NCI-H69 (cell line): ENCODE results near the gene MAPK7.

Experiments used
- DNase-seq: peaks from one replicate; lab custom pipeline; 2025; lab: John Stamatoyannopoulos, UW

Gene MAPK7

DNA sequence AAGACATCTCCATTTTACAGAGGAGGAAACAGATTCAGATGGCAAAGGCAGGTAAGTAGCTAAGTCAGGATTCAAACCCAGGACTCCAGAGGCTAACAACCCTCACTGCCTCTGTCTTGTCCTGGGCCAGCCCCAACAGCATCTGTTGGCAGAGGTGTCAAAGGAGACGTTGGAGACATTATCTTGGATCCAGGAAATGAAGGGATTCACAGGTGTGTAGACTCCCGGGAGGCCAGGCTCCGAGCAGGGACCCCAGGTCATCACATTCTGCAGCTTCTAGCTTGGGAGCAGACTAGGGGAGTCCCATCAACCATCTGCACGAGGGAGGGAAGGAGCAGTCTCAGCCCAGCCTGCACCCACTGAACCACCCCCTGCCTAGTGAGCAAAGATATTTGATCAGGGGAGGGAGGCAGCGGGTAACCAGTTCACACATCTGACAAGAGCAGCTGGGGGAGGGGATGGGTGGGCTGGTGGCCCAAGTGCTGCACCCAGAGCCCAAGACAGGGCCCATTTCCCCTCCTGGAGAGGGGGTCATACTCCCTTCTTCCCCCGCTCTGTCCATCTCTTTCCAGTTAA, 14.8 kb upstream of the MAPK7 start:
- DNase-seq = peak; percentile 49

GRCh38 chr17:19364699-19365498, 13.4 kb upstream of the MAPK7 start:
- DNase-seq = peak; percentile 90

DNA sequence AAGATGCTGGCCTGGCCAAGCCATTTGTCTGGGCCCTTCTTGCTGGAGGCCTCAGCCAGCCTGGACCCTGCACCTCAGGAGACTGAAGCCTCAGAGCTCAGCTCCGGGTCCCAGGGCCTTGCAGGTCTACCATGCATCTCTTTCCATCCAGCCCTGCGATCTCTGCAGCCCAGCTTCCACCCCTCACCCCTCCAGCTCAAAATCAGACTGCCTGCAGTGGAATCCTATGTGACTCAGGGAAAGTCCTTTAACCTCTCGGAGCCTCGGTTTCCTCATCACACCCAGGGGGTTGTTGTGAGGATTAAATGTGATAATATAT, 12.8 kb upstream of the MAPK7 start:
- peak; percentile 43 for DNase-seq

DNA sequence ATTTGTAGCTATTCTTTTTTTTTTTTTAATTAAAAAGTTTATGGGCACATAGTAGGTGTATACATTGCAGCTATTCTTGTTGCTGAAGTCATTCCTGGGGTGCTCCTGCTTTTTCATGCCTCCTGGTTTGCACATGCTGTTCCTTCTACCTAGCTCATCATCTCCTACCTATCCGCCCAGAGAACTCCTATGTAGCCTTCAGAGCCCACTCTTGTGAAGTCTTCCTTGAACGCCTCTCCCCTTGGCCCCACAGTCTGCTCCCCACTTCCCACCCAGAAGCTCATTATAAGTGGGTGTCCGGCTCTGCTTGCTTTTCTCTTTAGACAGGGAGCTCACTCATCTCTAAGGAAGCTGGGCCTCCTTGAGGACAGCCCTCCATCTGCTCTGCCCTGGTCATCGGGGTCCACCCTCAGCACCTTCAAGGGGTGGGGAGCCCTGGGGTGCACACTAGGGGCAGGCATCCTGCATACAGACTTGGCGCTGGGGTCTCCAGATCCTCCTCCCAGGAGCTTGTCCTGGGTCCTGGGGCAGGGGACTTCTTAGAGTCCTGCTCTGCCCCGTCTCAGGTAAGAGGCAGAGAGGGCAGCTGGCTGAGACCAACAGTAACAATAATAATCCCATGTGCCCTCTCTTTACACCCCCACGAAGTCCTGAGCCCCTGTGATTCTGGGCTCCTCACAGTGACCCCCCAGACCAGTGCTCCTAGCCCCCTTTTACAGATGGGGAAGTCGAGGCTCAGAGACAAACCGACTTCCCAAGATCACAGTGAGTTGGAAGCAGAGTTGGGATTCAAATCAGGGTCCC, 12.3 kb upstream of the MAPK7 start:
- DNase-seq = no peak

GRCh38 chr17:19366637-19366972, 11.7 kb upstream of the MAPK7 start:
- no peak for DNase-seq

DNA sequence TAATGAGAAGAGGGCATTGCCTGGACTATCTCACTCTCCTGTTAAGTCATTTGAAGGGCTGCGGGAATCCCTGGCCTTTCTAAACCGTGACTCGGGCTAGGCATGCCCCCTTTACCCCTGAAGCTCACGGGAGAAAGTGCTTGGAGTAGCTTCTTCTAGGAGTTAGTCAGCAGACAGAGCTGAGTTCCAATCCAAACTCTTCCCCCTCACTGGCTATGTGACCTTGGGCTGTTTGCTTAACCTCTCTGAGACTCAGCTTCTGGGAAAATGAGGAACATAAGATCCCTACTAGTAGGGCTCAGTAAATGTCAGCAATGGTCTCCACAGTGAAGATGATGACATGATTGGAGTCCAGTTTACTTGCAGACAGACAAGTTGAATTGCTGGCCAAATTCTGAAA, 10.1 kb upstream of the MAPK7 start:
- no peak for DNase-seq

DNA sequence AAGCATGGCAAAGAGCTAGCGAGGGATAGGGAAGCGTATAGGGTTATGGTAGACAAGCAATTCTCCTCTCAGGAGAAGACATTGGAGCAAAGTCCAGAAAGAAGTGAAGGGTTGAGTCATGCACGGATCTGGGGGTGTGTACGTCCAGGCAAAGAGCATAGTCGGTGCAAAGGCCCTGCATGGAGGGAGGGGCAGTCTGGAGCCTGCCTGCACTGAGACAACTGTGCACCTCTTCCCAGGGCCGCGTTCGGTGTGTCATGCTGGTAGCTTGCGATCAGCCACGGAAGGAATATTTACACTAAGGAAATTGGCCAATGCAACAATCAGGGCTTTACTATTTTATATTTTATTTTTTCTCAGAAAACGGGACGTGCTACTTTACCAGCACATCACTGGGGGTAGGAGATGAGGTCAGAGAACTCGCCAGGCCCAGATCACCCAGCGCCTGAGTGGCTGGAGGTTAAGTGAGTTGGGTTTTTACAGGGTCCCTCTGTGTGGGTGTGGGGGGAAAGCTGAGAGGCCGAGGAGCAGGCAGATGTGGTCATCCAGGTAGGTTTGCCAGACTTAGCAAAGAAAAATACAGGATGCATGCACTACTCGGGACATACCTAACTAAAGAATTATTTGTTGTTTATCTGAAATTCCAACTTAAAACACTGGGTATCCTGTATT, 9.1 kb upstream of the MAPK7 start:
- DNase-seq = no peak

- DNase-seq = no peak
These were observed 8.3 kb upstream of the MAPK7 start for GRCh38 chr17:19369846-19370492.

DNA sequence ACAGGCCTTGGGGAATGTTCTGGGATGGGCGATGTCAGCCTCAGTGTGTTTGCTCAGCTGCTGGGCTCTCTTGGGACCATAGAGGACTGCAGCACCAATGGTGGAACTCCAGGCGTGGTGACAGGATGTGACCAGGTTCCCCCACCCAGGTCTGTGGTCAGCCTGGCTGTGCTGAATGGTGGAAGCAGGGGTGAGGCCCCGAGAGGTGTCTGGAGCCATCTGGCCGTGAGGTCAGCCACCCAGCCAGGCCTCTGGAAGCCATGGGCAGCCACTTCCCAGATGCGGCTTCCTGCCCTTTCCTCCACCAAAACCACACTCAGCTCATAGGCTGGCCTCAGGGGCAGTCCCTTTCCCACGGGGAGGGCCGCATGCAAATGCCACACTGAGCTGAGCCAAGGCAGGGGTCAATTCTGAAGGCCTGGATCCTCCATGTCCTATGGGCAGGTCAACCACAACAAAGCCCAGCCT, 7.8 kb upstream of the MAPK7 start:
- DNase-seq = peak; percentile 26

DNA sequence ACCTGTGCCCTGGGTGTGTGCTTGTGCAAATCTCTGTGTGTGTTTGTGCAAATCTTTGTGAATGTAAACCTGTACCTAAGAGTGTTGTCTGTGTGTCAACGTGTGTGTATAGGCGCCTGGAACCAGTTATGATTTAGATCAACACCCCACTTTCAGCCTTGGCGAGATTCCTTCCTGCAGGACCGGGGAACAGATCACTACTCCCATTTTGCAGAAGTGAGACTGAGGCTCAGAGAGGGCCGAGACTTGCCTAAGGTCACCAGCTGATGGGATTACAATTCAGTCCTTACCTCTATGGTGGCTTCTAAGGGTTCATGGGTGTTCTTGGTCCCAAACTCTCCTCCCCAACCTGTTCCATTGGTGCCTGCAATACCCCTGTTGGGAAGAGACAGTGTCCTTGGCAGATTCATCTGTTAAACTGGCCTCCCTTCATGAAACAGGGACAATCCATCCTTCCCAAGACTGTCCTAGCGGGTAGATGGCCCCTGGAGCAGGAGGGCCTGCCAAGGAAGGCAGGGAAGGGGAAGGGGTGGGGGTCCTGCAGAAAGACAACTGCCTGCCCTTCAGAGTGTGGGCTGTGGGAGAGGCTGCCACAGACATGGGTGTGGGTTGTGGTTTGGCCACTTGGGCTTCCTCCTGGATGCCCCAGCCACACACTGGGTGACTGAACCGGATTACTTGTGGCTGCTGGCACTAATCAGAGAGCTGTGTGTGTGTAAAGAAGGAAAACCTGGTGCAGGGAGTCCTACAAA, 6.9 kb upstream of the MAPK7 start:
- DNase-seq = no peak

DNA sequence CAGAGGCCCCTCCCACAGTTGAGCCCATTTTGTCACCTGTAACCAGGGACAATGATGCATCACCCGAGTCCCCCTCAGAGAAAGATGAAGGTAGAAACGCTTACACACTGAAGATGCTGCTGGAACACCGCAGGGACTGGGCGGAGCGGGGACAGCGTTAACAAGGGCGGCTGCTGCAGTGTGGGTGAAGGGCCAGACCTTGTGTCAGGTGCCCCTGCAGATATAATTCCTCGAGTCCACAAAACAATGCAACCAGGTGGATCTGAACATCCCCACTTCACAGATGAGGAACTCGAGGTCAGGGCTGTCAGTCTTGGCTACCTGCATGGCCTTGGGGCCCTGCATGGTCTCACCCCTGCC, 6.3 kb upstream of the MAPK7 start:
- DNase-seq = no peak

GRCh38 chr17:19372439-19372838, 5.9 kb upstream of the MAPK7 start:
- no peak for DNase-seq

DNA sequence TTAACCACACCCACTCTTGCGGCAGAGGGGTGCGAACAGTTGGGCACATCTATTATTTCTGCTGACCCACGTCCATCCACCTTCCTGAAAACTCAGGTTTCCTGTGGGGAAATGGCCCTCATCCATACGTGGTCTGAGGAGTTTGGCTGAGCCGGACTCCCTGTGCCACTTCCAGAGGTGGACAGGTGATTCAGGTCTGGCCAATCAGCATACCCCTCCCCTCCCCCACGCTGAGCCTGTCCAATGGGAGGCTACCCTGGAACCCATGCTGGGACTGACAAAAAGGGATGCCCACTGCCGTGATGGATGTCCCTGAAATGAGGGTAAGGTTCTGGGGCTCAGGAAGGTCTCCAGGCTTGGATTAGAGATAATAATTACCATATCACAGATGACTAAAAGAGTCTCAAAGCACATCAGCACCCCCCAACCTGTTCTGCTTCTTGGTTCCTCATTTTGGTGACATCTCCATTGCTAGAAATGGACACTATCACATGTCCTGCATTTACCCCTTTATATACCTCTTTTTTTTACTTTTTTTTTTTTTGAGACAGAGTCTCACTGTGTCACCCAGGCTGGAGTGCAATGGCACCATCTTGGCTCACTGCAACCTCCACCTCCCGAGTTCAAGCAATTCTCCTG, 5.3 kb upstream of the MAPK7 start:
- DNase-seq = no peak

DNA sequence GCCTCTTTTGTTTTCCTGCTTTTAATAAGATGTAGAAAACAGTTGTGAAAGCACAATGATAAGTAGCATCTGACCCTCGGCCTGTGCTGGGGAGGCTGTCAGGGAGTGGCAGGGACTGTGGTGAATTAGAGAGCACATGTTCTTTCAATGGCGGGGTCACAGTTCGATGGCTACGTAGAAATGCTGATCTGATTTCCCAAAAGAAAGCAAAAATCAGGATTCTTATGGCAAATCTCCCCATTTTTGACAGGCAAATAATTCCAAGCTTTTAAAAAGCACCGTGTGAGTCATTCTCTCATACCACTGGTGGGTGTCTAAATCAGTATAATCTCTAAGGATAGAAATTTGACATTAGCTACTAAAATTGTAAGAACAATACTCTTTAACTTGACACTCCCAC, 4.2 kb upstream of the MAPK7 start:
- no peak for DNase-seq

DNA sequence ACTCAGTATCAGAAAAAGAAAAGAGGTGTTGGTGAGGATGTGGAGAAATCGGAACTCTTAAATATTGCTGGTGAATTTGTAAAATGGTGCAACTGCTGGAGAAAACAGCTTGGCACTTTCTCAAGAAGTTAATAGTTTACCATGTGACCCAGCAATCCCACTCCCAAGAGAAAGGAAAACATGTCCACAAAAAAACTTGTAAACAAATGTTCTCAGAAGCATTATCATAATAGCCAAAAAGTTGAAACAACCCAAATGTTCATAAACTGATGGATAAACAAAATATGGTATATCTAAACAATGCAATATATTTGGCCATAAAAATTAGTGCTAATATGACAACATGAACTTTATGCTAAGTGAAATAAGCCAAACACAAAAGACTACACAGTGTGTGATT, 2.6 kb upstream of the MAPK7 start:
- no peak for DNase-seq

GRCh38 chr17:19376811-19377210, 1.5 kb upstream of the MAPK7 start:
- peak; percentile 29 for DNase-seq

GRCh38 chr17:19377602-19378415, 489 bp upstream of the MAPK7 start:
- DNase-seq = peak; percentile 96

GRCh38 chr17:19379361-19380065, 1.2 kb downstream of the MAPK7 start:
- no peak for DNase-seq

- DNase-seq = no peak
These were observed 2.4 kb downstream of the MAPK7 start for GRCh38 chr17:19380481-19381301.
